Body of pancreas (tissue), 4 donors: Measurements from ENCODE around the gene NELFB.

ENCODE experiments used
- POLR2A ChIP-seq, 3 donors: fragments of 450-650 bp; IDR thresholded peaks; one replicate each; pipeline ENCODE4 v1.6.1; 2016; ENCODE audit warnings: antibody characterized with exemption in 3 of 3, mild to moderate bottlenecking in 2 of 3
- TF ChIP-seq, protein P1 (sequence below), 7 experiments: fragments of 450-650 bp in 4 of 7; fragments of 200-600 bp in 3 of 7; sonication (generic) in 3 of 7; IDR thresholded peaks; one replicate each; pipeline ENCODE4 v1.5.1; 2016 to 2019; ENCODE audit warnings: antibody characterized with exemption in 7 of 7

DNA sequence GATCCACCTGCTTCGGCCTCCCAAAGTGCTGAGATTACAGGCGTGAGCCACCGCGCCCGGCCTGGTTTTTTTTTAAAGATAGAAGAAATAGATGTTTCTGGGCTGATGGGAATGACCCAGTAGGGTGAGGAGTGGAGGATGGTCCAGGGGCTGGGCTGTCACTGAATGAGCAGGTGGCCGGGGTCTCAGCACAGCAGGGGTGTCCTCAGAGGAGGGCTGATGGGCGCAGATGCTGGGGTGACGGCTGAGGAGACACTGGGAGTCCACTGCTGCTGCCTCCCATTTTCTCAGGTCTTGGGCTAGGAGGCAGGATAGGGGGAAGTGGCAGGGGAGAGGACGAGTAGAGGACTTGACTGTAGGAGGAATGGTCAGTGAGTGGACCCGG, 20.1 kb downstream of the NELFB start:
- TF ChIP-seq, protein P1, sequence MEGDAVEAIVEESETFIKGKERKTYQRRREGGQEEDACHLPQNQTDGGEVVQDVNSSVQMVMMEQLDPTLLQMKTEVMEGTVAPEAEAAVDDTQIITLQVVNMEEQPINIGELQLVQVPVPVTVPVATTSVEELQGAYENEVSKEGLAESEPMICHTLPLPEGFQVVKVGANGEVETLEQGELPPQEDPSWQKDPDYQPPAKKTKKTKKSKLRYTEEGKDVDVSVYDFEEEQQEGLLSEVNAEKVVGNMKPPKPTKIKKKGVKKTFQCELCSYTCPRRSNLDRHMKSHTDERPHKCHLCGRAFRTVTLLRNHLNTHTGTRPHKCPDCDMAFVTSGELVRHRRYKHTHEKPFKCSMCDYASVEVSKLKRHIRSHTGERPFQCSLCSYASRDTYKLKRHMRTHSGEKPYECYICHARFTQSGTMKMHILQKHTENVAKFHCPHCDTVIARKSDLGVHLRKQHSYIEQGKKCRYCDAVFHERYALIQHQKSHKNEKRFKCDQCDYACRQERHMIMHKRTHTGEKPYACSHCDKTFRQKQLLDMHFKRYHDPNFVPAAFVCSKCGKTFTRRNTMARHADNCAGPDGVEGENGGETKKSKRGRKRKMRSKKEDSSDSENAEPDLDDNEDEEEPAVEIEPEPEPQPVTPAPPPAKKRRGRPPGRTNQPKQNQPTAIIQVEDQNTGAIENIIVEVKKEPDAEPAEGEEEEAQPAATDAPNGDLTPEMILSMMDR (IDR thresholded peaks at IDR 0.05): no peak
- no peak for TF ChIP-seq POLR2A (IDR thresholded peaks at IDR 0.05)
